GM12878 (cell line): ENCODE measurements around the gene CYS1. TPM values are rescaled to one million over a fixed set of nuclear protein-coding genes. Genes with fewer than 3 reads are reported as not detected.

Experiments used
- CBX3 ChIP-seq: fragments of 200-600 bp; sonication (generic); IDR thresholded peaks from 2 replicates; pipeline ENCODE4 v1.6.1; 2016; ENCODE audit warnings: low read depth, borderline replicate concordance
- CHD4 ChIP-seq: fragments of 200-600 bp; sonication (generic); IDR thresholded peaks from 2 replicates; pipeline ENCODE4 v1.6.1; 2016; ENCODE audit warnings: mild to moderate bottlenecking
- FOS ChIP-seq: IDR thresholded peaks from 3 replicates; pipeline ENCODE4 v1.6.1; 2011; ENCODE audit warnings: borderline replicate concordance; ENCODE audit not compliant: insufficient read length; ENCODE audit errors: extremely low read depth
- GABPA ChIP-seq: IDR thresholded peaks from 2 replicates; pipeline ENCODE4 v1.6.1; 2014; ENCODE audit warnings: antibody characterized with exemption, low read depth, mild to moderate bottlenecking, inconsistent platforms
- HCFC1 ChIP-seq: fragments of 150-350 bp; IDR thresholded peaks from 2 replicates; pipeline ENCODE4 v1.6.1; 2014; ENCODE audit warnings: low read length
- HDAC2 ChIP-seq: fragments of 200-600 bp; sonication (generic); IDR thresholded peaks from 2 replicates; pipeline ENCODE4 v1.6.1; 2017
- IRF5 ChIP-seq: fragments of 450-650 bp; IDR thresholded peaks from 2 replicates; pipeline ENCODE4 v1.6.1; 2017; ENCODE audit warnings: borderline replicate concordance
- KDM1A ChIP-seq: fragments of 200-600 bp; sonication (generic); IDR thresholded peaks from 2 replicates; pipeline ENCODE4 v1.6.1; 2016; ENCODE audit warnings: borderline replicate concordance
- MTA2 ChIP-seq: fragments of 450-650 bp; IDR thresholded peaks from 2 replicates; pipeline ENCODE4 v1.6.1; 2016; ENCODE audit warnings: low read depth, mild to moderate bottlenecking, moderate library complexity
- NFXL1 ChIP-seq: fragments of 450-650 bp; IDR thresholded peaks from 2 replicates; pipeline ENCODE4 v1.6.1; 2017; ENCODE audit warnings: antibody characterized with exemption, mild to moderate bottlenecking, borderline replicate concordance
- NR2F1 ChIP-seq: fragments of 450-650 bp; conservative IDR thresholded peaks from 2 replicates; pipeline ENCODE4 v1.6.1; 2017; ENCODE audit warnings: mild to moderate bottlenecking
- PAX8 ChIP-seq: fragments of 450-650 bp; IDR thresholded peaks from 2 replicates; pipeline ENCODE4 v1.6.1; 2017; ENCODE audit warnings: mild to moderate bottlenecking, moderate library complexity
- PKNOX1 ChIP-seq: fragments of 450-650 bp; IDR thresholded peaks from 2 replicates; pipeline ENCODE4 v1.6.1; 2016; ENCODE audit warnings: mild to moderate bottlenecking
- PRDM15 ChIP-seq: fragments of 450-650 bp; formaldehyde crosslinking; IDR thresholded peaks from 2 replicates; pipeline ENCODE4 v1.4.0; 2020; ENCODE audit warnings: mild to moderate bottlenecking, moderate library complexity
- RB1 ChIP-seq: fragments of 450-650 bp; formaldehyde crosslinking; IDR thresholded peaks from 2 replicates; pipeline ENCODE4 v1.6.1; 2017; ENCODE audit warnings: mild to moderate bottlenecking, borderline replicate concordance
- RBBP5 ChIP-seq: fragments of 200-600 bp; sonication (generic); conservative IDR thresholded peaks from 2 replicates; pipeline ENCODE4 v1.6.1; 2016
- RELB ChIP-seq: fragments of 450-650 bp; IDR thresholded peaks from 2 replicates; pipeline ENCODE4 v1.6.1; 2017; ENCODE audit warnings: low read depth, mild to moderate bottlenecking, moderate library complexity
- SKIL ChIP-seq: fragments of 450-650 bp; IDR thresholded peaks from 2 replicates; pipeline ENCODE4 v1.6.1; 2017; ENCODE audit warnings: mild to moderate bottlenecking, low read depth, inconsistent platforms; ENCODE audit not compliant: poor library complexity, severe bottlenecking
- SMAD5 ChIP-seq: IDR thresholded peaks from 2 replicates; pipeline ENCODE4 v1.6.1; 2016; ENCODE audit warnings: antibody characterized with exemption, low read depth
- SMARCA5 ChIP-seq: fragments of 450-650 bp; IDR thresholded peaks from 2 replicates; pipeline ENCODE4 v1.6.1; 2017; ENCODE audit warnings: mild to moderate bottlenecking
- SREBF2 ChIP-seq: IDR thresholded peaks from 2 replicates; pipeline ENCODE4 v1.6.1; 2012; ENCODE audit warnings: mild to moderate bottlenecking, low read length
- ZZZ3 ChIP-seq: IDR thresholded peaks from 2 replicates; pipeline ENCODE4 v1.6.1; 2011; ENCODE audit warnings: low read depth; ENCODE audit not compliant: control insufficient read depth, insufficient read length
- polyA plus RNA-seq, 11 experiments: library from polyadenylated mRNA; depleted of rRNA in 4 of 11; unstranded in 6 of 11; stranded (reverse) in 5 of 11; fragments of >200 nt; fragmentation: Nextera tagmentation in 4 of 11; fragmentation: Illumina TruSeq in 1 of 11; extraction: Ambion mirVana in 4 of 11; extraction: Trizol in 1 of 11; gene quantifications; 1 replicate in 1 of 11; 2 replicates in 10 of 11; pipeline versions ENCODE4 v1.2.1 to v1.2.3, GENCODE V29; 2011 to 2016; ENCODE audit warnings: inconsistent platforms in 2 of 11, missing spikeins in 2 of 11, low read depth in 1 of 11
- total RNA-seq, 4 experiments: library from RNA; depleted of rRNA in 3 of 4; stranded (reverse); fragments of >200 nt in 3 of 4; fragmentation: Illumina TruSeq in 1 of 4; extraction: Trizol in 1 of 4; gene quantifications; 2 replicates each; pipeline versions ENCODE4 v1.2.1 to v1.2.3, GENCODE V29; 2013 to 2021

The CYS1 gene
- total and polyA plus RNA-seq, 10 of the 15 experiments (the other 5 are each of a cell fraction or from before 2014, with no cell fraction given): 0.35 to 6.4 (median 2.5) TPM

- TF ChIP-seq SKIL: no peak
- TF ChIP-seq CBX3: no peak
- TF ChIP-seq CHD4: no peak
- no peak for TF ChIP-seq SREBF2
- TF ChIP-seq RB1: peak; percentile 63; the same call in 1 of the 2 replicates
- no peak for TF ChIP-seq PRDM15 (CRISPR knock-in tag)
- no peak for TF ChIP-seq NR2F1
- TF ChIP-seq RBBP5: no peak
- TF ChIP-seq RELB: peak; percentile 61; the same call in 1 of the 2 replicates
- peak; percentile 82; the same call in 1 of the 2 replicates for TF ChIP-seq SMARCA5
- TF ChIP-seq NFXL1: no peak
- no peak for TF ChIP-seq PKNOX1
- no peak for TF ChIP-seq GABPA
- TF ChIP-seq HCFC1: no peak
- no peak for TF ChIP-seq ZZZ3
- no peak for TF ChIP-seq MTA2
- no peak for TF ChIP-seq HDAC2
- TF ChIP-seq FOS: no peak
- no peak for TF ChIP-seq PAX8
- TF ChIP-seq IRF5: no peak
- no peak for TF ChIP-seq SMAD5
- no peak for TF ChIP-seq KDM1A
These were observed 17.3 kb upstream of the CYS1 start (continued) for GRCh38 chr2:10097352-10098148.
